Epithelial cell of proximal tubule (primary cell): Measurements from ENCODE around the gene LRFN3. TPM values are rescaled to one million over a fixed set of nuclear protein-coding genes. Genes with fewer than 3 reads are reported as not detected.
A peak's percentile ranks its signal among the peaks of the same experiment; 100 is the strongest.

Source experiments
- DNase-seq: peaks from one replicate; pipeline ENCODE4 v3.0.0-alpha.2; 2011; ENCODE audit warnings: low read depth
- H3K4me3 ChIP-seq: 2 replicates; pipeline ENCODE4 v1.5.1; 2011; ENCODE audit warnings: low read depth, mild to moderate bottlenecking, low read length
- total RNA-seq: library from RNA; depleted of rRNA; stranded (reverse); fragments of >200 nt; gene quantifications from 2 replicates; pipeline ENCODE4 v1.2.3, GENCODE V29; 2015
- TF ChIP-seq, protein P1 (sequence below): conservative IDR thresholded peaks from 2 replicates; pipeline ENCODE4 v1.5.1; 2012; ENCODE audit warnings: low read depth, mild to moderate bottlenecking, low read length

LRFN3 gene
- total RNA-seq, 1 donor from 2014 or later: 12.7 TPM

DNA sequence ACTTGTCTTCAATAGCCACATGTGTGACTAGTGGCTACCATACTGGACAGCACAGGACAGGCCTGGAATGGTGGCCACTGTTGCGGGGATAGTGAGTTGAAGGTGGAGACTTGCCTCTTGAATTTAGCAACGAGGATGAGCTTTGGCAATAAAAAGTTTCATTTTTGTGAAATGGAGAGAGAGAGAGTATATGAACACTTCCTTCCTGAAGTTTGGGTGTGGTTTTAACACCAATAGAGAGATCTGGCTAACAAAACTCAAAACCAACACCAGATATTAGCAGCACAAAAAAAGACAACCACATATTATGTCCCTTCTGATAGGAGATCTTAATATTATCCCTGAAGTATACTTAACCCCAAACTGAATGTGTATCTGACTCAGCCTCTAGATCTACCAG is 6.3 kb upstream of the LRFN3 start:
- DNase-seq: no peak
- no peak overlapping the region for H3K4me3 ChIP-seq
- TF ChIP-seq, protein P1, sequence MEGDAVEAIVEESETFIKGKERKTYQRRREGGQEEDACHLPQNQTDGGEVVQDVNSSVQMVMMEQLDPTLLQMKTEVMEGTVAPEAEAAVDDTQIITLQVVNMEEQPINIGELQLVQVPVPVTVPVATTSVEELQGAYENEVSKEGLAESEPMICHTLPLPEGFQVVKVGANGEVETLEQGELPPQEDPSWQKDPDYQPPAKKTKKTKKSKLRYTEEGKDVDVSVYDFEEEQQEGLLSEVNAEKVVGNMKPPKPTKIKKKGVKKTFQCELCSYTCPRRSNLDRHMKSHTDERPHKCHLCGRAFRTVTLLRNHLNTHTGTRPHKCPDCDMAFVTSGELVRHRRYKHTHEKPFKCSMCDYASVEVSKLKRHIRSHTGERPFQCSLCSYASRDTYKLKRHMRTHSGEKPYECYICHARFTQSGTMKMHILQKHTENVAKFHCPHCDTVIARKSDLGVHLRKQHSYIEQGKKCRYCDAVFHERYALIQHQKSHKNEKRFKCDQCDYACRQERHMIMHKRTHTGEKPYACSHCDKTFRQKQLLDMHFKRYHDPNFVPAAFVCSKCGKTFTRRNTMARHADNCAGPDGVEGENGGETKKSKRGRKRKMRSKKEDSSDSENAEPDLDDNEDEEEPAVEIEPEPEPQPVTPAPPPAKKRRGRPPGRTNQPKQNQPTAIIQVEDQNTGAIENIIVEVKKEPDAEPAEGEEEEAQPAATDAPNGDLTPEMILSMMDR: no peak

DNA sequence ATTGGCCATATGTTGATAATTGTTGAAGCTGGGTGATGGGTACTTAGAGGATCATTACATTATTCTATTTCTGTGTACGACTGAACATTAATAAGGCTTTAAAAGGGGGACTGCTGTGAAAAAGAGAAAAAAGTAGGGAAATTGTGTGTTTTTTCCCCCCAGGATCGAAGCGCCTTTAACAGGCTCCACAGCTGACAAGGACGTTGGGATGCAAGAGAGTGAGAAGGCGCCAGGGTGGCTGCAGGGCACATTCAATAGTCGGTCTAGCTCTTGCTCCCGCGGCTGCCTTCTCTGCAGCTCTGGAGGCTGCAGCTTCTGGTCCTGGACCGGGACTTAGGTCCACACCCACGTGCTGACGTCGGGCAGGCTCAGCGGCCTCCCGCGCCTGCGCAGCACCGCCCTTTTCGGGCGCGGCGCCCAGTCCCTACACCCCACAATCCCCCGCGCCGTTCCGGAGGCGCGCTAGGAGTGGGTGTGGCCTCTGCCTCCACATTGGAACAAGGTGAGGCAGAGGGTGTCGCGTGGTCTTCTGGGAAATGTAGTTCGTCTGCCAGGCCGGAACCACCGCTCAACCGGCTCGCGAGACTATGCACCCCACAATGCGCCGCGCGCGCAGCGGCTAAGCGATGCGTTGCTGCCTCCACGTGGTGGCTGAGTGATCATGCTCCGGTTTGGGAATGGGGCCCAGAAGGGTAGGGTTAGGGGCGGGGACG is 4.9 kb upstream of the LRFN3 start:
- TF ChIP-seq, protein P1: peak; percentile 94
- peak overlapping the region; percentile 47 for H3K4me3 ChIP-seq
- peak; percentile 84 for DNase-seq

DNA sequence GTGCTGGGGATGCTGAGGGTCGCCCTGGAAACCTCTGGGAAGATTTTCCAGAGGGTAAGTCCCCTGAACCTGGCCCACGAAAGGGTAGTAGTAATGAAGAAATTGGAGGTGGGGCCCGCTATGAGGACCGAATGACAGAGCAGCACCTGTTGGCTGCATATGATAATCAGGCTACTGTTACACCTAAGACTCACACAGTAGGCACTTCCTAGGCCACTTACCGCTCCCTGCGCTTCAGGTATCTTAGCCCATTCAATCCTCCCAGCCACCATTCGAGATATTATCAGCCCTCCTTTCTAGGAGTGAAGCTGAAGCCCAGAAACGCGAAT is 4.3 kb upstream of the LRFN3 start:
- TF ChIP-seq, protein P1: no peak
- no peak for DNase-seq
- H3K4me3 ChIP-seq: no peak overlapping the region

DNA sequence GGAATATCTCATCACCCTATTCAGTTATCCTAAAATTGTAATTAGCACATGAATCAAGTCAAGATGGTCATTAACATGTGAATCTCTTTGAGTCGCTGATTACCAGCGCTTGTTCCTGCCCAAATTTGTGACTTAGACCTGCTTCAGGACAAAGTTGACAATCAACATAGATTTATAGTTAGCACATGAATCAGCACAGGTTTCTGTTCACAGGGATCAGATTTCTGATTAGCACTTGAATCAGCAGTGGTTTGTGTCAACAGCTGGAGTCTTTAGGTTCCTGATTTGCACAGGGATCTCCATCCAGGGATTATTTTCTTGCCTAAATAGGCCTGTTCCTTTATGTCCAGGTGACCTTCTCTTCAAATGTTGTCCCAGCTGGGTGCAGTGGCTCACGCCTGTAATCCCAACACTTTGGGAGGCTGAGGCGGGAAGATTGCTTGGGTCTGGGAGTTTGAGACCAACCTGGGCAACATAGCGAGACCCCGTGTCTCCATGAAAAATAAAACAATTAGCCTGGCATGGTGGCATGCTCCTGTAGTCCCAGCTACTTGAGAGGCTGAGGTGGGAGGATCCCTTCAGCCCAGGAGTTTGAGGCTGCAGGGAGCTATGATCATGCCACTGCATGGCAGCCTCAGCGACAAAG is 3.8 kb upstream of the LRFN3 start:
- H3K4me3 ChIP-seq: no peak overlapping the region
- no peak for DNase-seq
- TF ChIP-seq, protein P1: no peak

DNA sequence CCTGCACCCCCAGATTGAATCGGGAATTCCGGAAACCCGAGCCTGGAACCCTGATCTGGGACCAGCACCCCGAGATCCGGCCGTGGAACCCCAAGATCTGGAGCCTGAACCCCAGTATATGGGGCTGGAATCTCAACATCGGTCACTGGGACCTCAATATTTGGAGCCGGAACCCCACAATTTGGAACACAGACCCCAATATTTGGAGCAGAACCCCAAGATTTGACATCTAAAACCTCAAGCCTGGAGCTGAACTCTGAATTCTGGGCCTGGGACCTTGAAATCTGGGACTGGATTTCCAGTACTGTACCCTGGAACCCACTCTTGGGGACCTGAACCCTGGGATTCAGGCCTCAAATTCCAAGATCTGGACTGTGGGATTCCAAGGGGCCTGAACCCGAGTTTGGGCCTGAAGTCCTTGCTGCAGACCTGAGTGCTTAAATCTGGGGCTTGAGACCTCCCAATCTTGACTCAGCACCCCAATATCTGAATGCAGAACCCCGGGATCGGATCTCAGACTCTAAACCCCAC is 629 bp downstream of the LRFN3 start:
- TF ChIP-seq, protein P1: no peak
- DNase-seq: no peak
- peak overlapping the region; percentile 90 for H3K4me3 ChIP-seq

DNA sequence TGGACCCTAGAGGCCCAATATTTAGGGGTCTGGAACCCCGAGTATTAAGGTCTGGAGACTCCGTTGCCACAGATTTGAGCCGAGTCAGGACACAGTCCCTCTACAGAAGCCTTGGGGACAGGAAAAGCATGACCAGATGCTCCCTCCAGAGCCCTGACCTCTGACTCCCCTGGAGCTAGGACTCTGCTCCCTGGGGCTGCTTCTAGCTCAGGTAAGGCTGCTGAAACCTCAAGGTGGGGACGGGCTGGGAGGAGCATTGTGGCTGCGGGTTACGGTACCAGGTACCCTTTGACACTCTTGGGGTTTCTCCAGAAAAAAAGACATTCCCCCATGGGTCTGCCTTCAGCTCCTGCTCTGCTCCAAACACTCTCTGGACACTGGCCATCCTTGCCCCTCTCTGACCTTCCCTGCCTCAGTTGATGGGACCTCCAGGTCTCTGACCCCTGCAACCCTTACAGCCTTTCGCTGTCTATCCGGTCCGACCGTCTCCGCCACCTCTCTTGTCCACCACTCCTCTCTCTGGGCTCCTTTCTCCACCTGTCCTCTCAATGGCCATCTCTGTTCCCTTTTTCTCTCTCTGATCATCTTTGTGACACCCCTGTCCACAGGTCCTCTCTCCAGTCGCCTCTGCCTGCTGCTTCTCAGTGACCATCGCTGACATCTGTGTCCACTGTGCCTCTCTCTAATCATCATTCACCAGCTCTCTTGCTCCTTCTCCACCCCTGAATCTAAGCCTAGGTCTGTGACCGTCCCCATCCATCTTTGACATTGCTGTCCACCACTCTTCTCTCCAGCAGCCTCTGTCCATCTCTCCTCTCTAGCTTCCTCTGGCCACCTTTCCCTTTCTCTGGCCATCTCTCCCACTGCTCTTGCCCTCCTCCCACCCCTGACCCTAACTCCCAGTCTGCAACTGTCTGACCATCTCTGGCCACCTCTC is 1.4 kb downstream of the LRFN3 start:
- TF ChIP-seq, protein P1: no peak
- no peak for DNase-seq
- H3K4me3 ChIP-seq: peak overlapping the region; percentile 90
